CD4-positive, alpha-beta T cell treated with Interleukin-17A for 4 hours (primary cell): ENCODE results near the gene JAZF1.

Experiments used
- DNase-seq: peaks from one replicate; pipeline ENCODE4 v3.0.0-alpha.2; 2020; ENCODE audit warnings: mixed read lengths

JAZF1 gene

DNA sequence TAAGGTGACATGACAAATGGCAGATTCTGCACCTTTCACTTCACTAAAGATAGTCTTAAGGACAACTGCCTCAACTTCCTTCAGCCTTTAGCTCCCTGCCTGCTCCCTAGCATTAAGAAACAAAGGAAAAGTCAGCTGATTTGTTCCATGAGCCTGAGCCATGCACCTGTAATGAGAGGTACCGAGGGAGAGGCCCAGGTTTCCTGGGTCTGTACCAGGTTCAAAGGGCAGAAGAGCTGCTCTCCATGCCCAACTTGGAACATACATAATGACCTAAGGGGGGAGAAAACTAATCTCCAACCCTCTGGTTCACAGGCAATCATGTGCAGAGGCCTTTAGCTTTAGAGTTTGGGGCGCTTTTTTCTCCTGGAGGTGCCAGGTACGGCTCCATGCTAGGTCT, 111.2 kb downstream of the JAZF1 start:
- no peak for DNase-seq

DNA sequence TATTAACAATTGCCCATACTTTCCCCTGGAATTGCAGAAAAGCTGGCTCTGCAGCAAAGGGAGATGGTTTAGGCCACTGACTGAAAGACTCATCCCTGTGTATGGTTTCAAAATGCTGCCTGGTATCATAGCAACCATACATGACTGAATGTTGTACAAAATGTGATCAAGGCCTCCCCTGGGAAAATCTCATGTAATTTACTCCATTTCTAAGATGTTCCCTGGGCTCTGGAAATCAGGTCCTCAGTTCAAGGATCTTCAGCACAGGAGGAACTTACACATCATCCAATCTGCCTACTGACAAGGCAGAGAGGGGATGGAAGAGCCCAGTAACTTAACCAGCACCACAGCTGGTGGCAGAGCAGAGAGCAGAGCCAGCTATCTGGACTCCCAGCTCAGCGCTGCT, 111.8 kb downstream of the JAZF1 start:
- no peak for DNase-seq

DNA sequence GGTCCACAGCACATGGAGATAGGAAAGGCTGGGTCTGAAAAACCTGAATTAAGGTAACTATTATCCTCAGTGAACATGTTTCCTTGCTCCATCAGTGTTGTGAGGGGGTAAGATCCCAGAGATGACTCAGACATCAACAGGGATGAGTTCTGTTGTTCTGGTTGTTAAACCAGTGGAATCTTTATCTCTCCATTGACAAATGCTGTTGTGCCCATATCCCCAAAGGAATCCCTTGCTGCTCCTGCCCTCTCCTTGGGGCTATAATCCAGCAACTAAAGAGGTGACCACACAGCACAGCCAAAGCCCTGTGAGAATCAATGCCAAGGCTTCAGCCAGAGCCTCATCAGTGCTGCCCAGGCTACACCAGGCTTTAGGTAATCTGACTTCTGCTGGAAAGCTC, 113.4 kb downstream of the JAZF1 start:
- DNase-seq = no peak

DNA sequence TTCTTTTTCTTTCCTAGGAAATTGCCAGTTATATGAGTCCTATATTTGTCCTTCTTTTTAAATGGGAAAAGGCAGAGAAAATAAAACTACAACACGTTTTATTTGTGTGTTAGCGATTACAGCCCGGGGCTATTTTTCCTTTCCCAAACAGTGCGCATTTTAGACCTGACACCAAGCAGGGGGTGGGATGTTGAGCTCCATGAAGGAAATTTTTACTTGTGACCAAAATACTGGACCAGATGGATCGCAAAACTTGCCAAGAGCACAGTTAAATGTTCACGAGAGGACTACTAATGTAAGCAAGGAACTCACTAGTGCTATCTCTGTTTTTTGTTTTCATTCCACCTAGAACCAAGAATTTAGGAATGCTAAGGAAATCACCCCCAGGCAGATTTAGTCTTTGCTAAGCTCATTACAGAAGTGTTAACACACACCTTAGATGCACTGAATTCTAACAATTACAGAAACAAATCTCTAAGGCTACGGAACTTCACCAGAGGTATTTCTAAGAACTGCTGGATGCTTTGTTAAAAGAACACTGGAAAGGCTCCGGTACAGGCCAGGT, 114.8 kb downstream of the JAZF1 start:
- DNase-seq = no peak

DNA sequence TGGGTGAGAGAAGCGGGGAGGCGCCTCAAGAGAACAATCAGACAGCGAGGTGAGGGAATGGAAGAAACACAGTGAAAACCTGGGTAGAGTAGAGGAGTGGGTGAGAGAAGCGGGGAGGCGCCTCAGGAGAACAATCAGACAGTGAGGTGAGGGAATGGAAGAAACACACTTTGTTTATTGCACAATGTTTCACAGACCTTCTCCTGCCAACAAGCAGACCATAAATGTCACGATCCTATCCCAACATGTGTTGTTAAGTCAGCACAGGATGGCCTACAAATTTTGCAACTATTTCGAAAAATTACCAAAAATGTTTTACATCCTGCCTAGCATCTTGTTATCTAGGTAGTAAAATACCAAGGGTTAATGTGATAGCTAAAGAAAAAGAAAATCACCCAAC, 115.3 kb downstream of the JAZF1 start:
- DNase-seq = no peak

DNA sequence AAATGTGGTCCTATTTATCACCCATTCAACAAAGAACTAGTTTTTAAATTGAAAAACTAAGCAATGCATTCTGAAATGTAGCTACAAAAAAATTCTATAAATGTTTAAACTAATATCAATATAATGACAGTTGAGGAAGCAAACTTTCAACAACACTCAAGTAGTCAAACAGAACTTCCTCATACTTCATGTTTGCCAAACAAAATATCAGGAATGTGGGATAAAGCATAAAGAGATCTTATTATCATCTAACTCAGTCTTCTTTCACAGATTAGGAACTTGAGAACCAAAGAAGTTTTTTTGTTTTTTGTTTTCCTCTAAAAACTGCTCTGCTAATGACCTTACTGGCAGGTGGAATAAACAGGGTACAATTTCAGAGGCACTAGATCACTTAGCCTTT, 116.2 kb downstream of the JAZF1 start:
- no peak for DNase-seq

DNA sequence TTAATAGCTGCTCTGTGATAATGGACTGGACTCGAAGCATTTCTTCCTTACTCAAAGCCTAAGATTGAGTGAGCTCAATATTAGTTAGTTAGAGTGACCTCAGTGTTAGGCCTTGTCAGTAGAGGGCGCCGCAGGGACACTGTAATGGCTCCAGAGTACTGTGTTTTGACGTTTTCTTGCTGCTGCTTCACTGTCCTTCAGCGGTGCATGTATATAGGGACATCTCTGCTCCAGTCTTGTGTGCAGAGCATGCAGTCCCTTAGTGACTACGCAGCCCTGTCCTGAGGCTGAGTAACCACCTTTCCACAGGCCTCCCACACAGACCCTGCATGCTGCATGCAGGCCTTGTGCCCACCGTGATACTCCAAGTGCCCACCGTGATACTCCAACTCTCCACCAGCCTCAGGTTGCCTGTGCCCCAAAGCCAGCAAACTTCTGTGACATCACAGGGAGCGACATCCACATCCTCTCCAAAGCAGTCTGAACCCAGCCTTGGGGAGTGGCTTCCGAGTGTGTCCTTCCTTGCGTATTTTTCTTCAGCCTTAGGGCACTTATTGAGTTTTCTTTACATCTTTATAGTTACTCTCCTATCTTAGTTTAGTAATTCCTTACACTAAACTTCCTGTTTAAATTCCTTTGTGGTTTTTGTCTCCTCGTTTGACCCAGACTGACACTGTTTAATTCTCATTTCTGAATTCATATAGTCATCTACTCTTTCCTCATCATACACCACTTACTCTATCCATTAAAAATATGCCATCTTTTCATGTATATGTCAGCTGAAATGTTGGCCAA, 118.2 kb downstream of the JAZF1 start:
- peak; percentile 50 for DNase-seq

DNA sequence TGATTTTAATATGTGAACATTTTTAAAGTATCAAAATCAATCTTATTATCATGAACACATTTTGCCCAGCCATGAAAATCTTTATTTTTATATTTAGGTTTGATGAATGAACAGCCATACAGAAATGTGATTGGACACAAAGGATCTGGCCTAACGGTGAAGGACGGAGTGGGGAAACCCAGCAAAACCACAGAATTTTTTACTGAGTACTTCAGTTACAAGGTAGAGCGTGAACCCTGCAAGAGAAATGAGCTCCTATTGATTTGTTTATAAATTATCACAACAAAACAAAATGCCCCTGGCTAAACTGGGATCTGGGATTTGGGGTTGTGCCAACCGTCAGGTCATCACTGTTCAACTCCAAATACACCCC, 118.8 kb downstream of the JAZF1 start:
- DNase-seq = no peak

DNA sequence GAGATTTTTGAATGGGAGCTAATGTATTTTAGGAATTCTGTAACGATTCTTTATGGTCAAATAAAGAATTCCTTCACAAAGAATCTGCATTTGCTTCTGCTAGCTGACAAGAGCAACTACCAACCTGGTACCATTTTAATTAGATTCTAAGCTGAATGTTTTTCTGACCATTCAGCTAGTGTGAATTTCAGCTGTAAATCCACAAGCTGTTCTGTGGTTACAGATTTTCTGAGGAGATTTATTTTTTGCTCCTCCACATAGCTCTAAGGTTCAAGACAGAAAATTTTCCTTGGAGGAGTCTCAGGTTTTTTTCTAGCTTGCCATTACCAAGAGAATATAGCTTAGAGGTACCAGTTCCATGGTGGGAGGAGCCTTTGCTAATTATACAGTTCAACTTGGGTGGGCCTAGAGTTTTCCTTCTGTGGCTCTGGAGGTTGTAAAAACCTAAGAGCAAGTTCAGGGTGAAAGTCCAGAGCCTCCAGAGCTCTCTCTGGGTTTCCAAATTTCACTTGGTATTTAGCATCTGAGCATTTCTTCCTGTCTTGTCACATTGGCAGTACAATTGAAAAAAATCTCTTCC, 120.1 kb downstream of the JAZF1 start:
- no peak for DNase-seq

DNA sequence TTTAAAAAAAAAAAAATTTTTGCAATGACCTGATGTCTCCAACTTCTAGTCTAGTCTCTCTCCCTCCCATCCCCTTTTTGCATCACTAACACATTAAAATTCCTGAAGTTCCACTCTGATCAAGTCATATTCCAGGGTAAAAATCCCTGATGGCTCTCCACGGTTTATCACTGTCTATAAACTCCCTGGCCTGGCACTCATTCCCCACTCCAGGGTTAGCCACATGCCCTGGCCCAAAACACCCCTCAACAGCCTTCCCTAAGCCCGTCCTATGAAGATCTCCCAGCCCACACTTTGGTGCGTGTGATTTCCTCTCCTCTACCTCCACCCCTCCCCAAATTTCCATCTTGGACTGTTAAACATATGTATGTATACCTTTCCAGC, 125.4 kb downstream of the JAZF1 start:
- DNase-seq = no peak

DNA sequence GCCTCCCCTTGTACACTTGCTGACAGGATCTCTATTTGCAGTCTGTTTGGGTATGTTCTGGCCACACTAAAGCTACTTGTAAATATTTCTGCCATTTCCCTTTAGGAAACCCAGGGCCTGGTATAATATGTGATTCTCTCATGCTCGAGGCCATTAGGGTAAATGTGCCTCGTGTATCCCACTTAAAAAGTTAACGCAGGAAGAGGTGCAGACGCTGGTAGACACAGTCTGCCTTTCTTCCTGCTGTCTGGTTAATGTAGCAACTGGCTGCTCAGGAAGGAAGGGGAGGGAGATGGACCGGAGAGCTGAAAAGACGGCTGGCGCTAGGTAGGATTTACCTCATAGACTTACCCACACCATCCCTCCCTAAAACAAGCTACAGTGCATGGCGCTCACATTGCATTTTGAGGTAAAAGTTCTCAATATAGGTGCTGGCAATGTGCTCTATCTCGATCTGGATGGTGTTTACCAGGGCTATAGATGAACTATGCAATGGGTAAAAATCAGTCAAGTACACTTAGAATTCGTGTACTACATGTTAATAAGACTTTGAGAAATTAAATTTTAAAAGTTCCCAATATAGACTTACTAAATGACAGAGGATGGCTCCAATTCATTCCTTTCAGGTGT, 125.9 kb downstream of the JAZF1 start:
- peak; percentile 35 for DNase-seq

DNA sequence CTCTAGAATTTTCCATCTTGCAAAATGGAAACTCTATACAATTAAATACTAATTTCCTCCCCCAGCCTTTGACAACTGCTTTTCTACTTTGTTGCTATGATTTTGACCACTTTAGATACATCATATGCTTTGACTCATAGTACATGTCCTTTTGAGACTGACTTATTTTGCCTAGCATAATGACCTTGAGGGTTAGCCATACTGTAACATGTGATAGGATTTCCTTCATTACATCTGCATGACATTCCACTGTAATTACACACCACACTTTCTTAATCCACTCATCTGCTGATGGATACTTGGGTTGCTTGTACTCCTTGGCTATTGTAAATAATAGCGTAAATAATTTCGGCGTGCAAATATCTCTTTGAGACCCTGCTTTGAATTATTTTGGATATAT, 127.7 kb downstream of the JAZF1 start:
- no peak for DNase-seq

DNA sequence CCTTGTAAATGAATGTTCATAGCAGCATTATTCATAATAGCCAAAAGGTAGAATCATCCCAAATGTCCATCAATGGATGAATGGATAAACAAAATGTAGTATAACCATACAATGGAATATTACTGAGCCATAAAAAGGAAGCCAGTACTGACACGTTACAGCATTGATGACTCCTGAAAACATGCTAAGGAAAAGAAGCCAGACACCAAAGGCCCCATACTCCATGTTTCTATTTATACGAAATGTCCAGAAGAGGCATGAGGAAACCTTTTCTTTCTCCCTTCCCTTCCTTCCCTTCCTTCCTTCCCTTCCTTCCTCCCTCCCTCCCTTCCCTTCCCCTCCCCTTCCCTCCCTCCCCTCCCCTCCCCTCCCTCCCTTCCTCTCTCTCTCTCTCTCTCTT, 131.9 kb downstream of the JAZF1 start:
- no peak for DNase-seq

DNA sequence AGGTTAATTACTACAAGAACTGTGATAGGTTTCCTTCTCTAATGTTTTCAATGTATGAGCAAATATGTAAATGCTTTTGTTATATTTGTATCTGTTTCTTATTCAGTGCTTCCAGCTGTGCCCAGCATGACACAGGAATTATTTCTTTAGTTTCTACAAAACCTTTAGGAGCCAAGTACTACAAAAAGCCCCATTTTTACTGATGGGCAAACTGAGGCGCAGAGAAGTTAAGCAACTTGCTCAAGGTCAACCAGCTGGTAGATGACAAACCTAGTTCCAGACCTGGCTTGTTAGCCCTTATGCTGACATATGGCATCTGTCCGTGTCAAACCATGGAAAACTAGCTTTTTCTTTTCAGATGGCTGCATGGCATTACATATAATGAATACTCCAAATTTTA, 134.6 kb downstream of the JAZF1 start:
- DNase-seq = no peak

DNA sequence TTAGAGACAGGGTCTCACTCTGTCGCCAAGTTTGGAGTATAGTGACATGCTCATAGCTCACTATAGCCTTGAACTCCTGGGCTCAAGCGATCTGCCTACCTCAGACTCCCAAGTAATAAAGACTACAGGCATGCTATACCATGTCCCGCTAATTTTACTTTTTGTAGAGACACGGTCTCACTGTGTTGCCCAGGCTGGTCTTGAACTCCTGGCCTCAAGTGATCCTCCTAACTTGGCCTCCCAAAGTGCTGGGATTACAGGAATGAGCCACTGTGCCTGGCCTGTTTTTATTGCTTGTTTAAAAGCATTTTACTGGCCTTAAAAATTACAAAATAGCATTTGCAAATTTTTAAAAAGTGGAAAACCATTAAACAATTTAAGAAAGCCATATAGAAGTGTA, 135.0 kb downstream of the JAZF1 start:
- DNase-seq = no peak

DNA sequence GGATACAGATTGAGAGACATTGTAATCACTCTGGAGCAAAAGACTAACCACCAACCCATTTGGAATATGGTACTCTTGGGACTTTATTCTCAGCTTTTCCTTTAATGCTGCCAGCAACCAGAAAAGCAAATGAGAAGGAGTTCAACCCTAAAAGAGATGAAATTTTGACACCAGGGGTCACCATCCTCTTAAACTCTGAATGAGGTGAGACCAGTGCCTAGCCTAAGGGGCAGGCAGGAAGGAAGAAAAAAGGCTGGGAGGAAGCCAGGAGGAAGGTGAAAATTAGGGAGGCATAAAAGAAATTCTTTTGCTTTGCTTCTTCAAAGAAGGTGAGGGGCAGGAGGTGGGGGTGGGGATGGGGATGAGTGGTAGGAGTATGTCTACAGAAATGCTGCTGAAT, 135.8 kb downstream of the JAZF1 start:
- no peak for DNase-seq

DNA sequence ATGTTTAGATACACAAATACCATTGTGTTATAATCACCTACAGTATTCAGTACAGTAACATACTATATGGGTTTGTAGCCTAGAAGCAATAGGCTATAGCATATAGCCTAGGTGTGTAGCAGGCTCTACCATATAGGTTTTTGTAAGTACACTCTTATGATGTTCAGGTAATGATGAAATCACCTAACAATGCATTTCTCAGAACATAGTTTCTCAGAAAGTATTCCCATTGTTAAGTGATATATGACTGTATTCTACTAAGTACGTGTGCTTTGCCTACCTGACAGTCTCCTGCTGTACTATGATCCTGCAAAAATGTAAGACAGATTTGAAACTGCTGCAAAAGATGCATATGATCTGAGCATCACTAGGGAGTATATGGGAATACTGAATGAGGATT, 137.9 kb downstream of the JAZF1 start:
- no peak for DNase-seq

DNA sequence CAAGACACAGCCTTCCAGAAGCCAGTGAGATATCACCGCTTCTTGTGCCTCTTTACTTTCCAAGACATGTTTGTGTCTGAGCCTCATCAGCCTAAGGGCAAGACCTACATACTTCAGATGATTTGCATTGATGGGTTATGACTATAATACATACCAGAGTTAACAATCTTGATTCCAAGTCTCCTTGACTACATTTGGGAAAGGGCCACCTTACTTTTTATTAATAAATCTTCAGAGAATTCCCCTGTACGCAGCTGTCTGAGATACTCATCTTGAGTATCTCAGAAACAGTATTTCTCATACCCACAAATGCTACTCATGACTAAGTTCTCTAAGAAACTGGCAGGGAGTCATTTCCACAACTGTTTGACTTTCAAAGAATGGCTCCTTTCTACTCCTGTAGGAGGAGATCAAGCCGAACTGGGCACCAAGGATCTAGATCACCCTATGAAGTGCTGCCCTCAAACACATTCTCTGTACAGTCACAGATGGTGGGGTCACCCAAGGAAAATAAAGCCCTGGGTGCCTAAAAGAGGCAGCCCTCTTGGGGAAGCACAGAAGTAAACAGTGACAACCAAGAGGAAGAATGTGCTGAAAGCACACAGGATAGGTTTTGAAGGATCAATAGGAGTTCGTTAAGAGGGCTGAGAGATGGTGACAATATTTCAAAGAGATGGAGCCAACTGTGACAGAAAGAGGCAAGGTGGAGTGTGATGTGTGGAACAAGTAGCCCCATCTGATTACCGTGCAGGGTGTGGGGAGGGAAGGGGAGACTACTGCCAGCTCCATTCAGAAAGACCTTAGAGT, 138.9 kb downstream of the JAZF1 start:
- DNase-seq = no peak

DNA sequence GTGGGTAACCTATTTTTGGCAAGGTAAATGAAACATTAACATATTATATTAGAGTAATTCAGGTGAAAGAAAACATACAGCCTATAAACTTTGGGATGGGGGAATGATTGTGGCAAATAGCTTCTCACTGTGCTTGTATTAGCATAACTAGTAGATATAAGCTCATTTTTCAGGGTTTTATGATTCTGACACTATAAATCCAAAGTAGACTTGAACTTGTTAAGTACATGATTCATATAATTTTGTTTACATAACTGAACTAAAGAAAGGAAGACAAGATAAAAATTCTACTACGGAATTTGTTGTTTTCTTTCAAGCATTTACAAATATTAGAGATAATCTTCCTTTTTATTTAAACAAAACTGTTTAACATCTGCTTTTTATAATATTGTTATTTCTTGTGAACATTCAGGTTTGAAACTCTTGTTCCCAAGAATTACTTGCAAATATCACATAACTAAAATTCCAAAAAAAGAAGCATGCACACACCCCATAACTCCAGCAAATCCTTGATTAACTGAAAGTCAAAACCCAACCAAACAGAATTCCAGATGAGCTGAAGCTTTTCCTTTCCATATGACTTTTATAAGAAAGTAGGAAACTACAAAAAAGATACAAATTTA, 142.3 kb downstream of the JAZF1 start:
- no peak for DNase-seq

DNA sequence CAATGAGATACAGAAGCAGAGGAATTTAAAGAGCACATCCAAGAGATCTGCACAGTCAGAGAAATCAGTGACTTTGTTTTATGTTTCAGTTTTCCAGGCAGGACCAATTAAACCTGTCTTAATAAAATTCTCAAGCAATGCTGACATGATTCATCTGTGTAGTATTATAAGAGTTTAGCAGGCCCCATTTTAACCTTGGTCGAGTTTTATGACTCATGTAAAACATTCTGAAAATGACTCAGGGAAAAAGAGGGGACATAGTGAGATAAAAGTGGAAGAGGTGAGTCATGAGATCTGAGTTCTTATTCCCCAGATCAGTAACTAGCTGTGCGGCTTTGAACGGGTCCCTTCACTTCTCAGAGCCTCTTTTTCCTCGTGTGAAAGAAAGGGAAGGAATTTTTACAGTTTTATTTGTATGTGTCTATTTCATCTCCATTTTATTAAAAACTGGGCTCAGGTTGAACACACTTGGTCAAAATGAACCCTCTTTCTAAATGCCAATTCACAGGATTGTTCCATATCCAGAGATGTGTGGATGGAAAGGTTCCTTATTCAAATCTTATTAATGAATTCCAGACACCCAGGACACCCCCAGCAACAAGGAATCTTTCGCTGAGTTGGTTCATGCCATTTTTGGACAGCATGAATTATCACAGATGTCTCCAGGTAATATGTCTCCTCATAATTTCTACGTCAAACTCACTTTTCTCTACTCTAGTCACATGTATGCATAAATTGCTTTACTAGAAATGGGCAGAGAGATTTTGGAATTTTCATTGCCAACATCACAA, 143.2 kb downstream of the JAZF1 start:
- peak; percentile 20 for DNase-seq

DNA sequence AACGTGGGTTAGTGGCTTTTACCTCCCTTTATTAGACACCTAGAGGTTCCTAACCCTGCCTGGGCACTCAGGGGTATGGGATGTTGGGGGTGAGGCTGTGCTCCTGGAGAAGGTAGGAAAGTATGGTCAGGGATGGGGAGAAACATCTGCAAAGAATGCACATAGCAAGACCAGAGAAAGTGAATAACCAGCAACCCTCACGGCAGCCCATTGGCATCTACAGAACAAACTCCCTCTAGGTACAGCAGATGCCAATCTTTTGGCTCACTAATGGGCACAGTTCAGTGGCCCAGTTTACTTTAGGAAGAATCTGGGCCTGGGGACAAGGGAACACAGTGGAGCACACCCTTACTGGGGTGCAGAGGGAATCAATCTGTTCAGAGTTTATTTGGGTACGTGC, 143.9 kb downstream of the JAZF1 start:
- no peak for DNase-seq

DNA sequence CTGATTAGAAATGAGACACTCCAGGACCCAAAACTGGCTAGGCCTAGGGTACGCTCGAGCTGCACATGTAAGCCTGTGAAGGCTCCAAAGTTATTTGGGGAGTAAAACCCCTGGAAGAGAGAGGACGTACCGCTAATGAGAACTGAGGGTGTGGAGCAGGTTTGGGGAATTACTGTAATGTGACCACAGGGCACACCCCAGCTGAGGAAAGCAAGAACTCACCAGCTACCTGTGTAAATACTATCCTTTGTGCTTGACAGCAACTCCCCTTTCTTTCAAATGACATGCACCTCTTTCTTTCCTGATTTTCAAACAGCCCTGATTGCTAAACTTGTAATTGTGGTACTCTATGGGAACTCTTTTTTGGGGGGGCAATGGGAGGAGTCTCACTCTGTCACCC, 147.2 kb downstream of the JAZF1 start:
- no peak for DNase-seq
